ENCODE results near the gene PCCB. TPM values are rescaled to one million over a fixed set of nuclear protein-coding genes. Genes with fewer than 3 reads are reported as not detected.

The PCCB gene
- 56.7 and 60.2 TPM in 2 replicates for total RNA-seq (2021; fragmentation: NEBNext Ultra II Directional; extraction: Animal tissue kit (Norgen Biotek cat#: 25700))
- 60.8 and 84.4 TPM in 2 replicates for polyA plus RNA-seq (2011; rRNA removed)
- 82.6 TPM for polyA plus RNA-seq (2011; cell fraction: cytosol; rRNA removed)
- polyA plus RNA-seq (2011; cell fraction: nucleus; rRNA removed), result 63.8 TPM
- polyA plus RNA-seq (2012, experiment 1 of 2), result 69.8 to 75.3 TPM (median 73.3 TPM) in 4 replicates
- 41.3 TPM for polyA plus RNA-seq (2012, experiment 2 of 2)
- 35.0 TPM for polyA plus RNA-seq (2013, experiment 1 of 2)
- 35.0 TPM for polyA plus RNA-seq (2013, experiment 2 of 2)
- polyA minus RNA-seq (2011; rRNA and poly(A)+ RNA removed), result 112 and 123 TPM in 2 replicates
- 44.0 TPM for polyA minus RNA-seq (2011; cell fraction: cytosol; rRNA and poly(A)+ RNA removed)
- polyA minus RNA-seq (2011; cell fraction: nucleus; rRNA and poly(A)+ RNA removed), result 31.8 TPM
- long read RNA-seq, experiment 1, transcript PCCB-201 (15 exons, 1,833 nt), result major isoform, 25 of 66 reads
- long read RNA-seq, experiment 1, partial matches to known transcripts, result 26 of 66 reads
- long read RNA-seq, experiment 1, other reads (novel, unspliced or antisense), result 15 of 66 reads
- long read RNA-seq, experiment 2, transcript PCCB-201 (15 exons, 1,833 nt), result major isoform, 82 of 95 reads
- long read RNA-seq, experiment 2, partial matches to known transcripts, result 4 of 95 reads
- long read RNA-seq, experiment 2, other reads (novel, unspliced or antisense), result 5 of 95 reads

DNA sequence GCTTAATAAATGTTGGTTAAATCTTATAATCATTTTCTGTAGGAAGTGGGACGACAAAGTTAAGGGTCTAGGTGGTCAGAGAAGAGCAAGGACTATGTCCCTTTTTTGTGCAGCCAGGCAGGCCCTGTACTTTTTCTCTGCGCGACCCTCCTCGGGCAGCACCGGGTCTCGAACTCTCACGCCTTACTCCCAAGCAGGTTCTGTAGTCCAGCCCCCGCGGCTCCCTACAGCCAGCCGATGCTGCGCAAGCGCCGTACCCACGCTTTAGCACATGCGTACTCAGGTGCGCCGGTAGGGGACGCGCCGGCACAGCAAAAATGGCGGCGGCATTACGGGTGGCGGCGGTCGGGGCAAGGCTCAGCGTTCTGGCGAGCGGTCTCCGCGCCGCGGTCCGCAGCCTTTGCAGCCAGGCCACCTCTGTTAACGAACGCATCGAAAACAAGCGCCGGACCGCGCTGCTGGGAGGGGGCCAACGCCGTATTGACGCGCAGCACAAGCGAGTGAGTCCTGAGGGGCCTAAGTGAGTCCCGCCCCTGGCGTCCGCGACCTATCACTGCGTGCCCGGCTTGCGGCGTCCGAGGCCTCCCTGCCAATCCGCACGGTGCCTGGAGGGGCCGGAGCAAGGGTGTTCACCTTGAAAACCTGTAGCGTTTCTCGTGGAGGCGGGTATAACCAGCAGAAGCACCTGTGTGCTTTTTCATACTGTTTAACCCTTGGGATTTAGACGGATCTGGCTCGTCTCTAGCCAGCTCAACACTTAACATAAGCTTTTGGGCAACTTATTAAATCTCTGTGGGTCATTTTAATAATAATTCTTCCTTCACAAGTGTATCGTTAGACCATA is at the start of gene PCCB:
TSS of gene PCCB (plus strand) at position 282 of the 844 bp plus-strand sequence. CDS start at position 318, 36 bp downstream.
- Histone ChIP-seq H3K18ac (ENCODE audit: extremely low read depth, low read length) (peak within 1 kb of the TSS; percentile 95; the same call in 1 of the 2 replicates), H3K4me3 (ENCODE audit: extremely low read depth in 1 of 4, insufficient read depth in 2 of 4, low read depth in 3 of 4, low read length in 4 of 4) (peak within 1 kb of the TSS; percentile 59 to 90 (median 72)), H2BK15ac (ENCODE audit: low read length) (peak within 1 kb of the TSS; percentile 92; the same call in 1 of the 2 replicates), H3K9me3 (ENCODE audit: insufficient read depth in 2 of 2, low read depth in 1 of 2, low read length in 1 of 2) (no peaks in the 10 kb centered on the region), H4K5ac (ENCODE audit: insufficient read length, low read depth, low read length) (peak within 1 kb of the TSS; percentile 82), H2AK5ac (ENCODE audit: low read depth, low read length) (peak within 1 kb of the TSS; percentile 66; the same call in 1 of the 2 replicates), H3K36me3 (ENCODE audit: control insufficient read depth in 2 of 4, insufficient read depth in 4 of 4, low read length in 3 of 4) (no peaks in the 10 kb centered on the region; a peak in 1 of 8 replicates), H3K14ac (ENCODE audit: insufficient read length) (no peak within 1 kb of the TSS), H3K27ac (ENCODE audit: low read depth, low read length) (peak within 1 kb of the TSS; percentile 93), H2AFZ (ENCODE audit: low read length) (peak within 1 kb of the TSS; percentile 97), H3K4me2 (ENCODE audit: insufficient read depth in 1 of 2, low read depth in 2 of 2, low read length in 2 of 2) (peak within 1 kb of the TSS; percentile 70 to 74), H4K20me1 (replicated peaks in 1 of 2; ENCODE audit: control insufficient read depth in 1 of 2, insufficient read depth in 2 of 2, low read length in 2 of 2) (no peaks in the 10 kb centered on the region), H4K91ac (replicated peaks; ENCODE audit: insufficient read length, low read length) (peak within 1 kb of the TSS; percentile 88), H2BK5ac (ENCODE audit: low read depth, low read length) (peak within 1 kb of the TSS; percentile 91), H3K4ac (replicated peaks; ENCODE audit: insufficient read length, low read depth, low read length) (peak within 1 kb of the TSS; percentile 50), H2BK120ac (replicated peaks; ENCODE audit: low read depth, low read length) (peak within 1 kb of the TSS; percentile 56), H3K4me1 (replicated peaks in 1 of 4; ENCODE audit: control insufficient read depth in 3 of 4, insufficient read depth in 4 of 4, low read length in 3 of 4) (peaks cover 0 to 9% (median 5%) of the 10 kb centered on the region in 4 experiments; a peak in 5 of 7 replicates), H2BK20ac (ENCODE audit: low read length) (no peak within 1 kb of the TSS), H3K56ac (replicated peaks; ENCODE audit: insufficient read length, low read depth, low read length) (peak within 1 kb of the TSS; percentile 98), H3K27me3 (replicated peaks in 1 of 4; ENCODE audit: control insufficient read depth in 3 of 4, extremely low read depth in 1 of 4, insufficient read depth in 3 of 4, low read length in 3 of 4) (no peaks in the 10 kb centered on the region), H3K79me2 (ENCODE audit: control insufficient read depth in 1 of 2, insufficient read depth in 2 of 2, low read length in 2 of 2) (peaks cover 3 to 31% of the 10 kb centered on the region in 2 experiments; a peak in 3 of 4 replicates), H3K23me2 (ENCODE audit: low read depth, low read length) (peaks cover 7% of the 10 kb centered on the region), H3K23ac (ENCODE audit: insufficient read length) (no peak within 1 kb of the TSS), H2BK12ac (ENCODE audit: low read depth, low read length) (peak within 1 kb of the TSS; percentile 70; the same call in 1 of the 2 replicates), H4K8ac (ENCODE audit: extremely low read depth, insufficient read depth, low read length) (peak within 1 kb of the TSS; percentile 99), H3K79me1 (ENCODE audit: low read depth, low read length) (peaks cover 3% of the 10 kb centered on the region; the same call in 1 of the 2 replicates), H3K9ac (replicated peaks in 1 of 4; ENCODE audit: extremely low read depth in 1 of 4, low read depth in 3 of 4, low read length in 3 of 4) (peak within 1 kb of the TSS; percentile 93 to 96 (median 95))
- ChIA-PET POLR2A (ENCODE audit: partially characterized antibody) (interaction anchor here (0.8 to 7.4 kb wide), 6 partner anchors 8 to 284 kb away, joined by 3 to 77 read pairs (median 3); partner anchors contain the start of gene MSL2), CTCF (ENCODE audit: partially characterized antibody) (interaction anchor here (1.1 to 1.9 kb wide), 7 partner anchors 9 to 163 kb away, joined by 3 to 7 read pairs (median 4); no protein-coding TSS in a partner anchor)
- DNase-seq (ENCODE audit: low read depth in 1 of 2, low spot score in 2 of 2), result peak; percentile 89 to 94
- no peak for FAIRE-seq
- WGBS, 2 experiments (ENCODE audit: extremely low coverage in 1 of 2, insufficient coverage in 1 of 2, insufficient read length in 1 of 2, insufficient replicate concordance in 2 of 2, low coverage in 1 of 2, low lambda C conversion rate in 2 of 2, missing lambda C conversion rate in 1 of 2), result 2% methylated on average over 50 of the region's 64 CpGs; no CpG with 5 or more reads in 1 of the 2 experiments
- TF ChIP-seq E2F6 (IDR thresholded peaks at IDR 0.05) (peak; percentile 16; the same call in 1 of the 2 replicates), MAFK (IDR thresholded peaks at IDR 0.05; ENCODE audit: low read depth, low read length) (no peak), RAD21 (IDR thresholded peaks at IDR 0.05 in 1 of 2, conservative IDR thresholded peaks at IDR 0.05 in 1 of 2; ENCODE audit: low read depth in 2 of 2, low read length in 2 of 2) (peak; percentile 44 to 53), TAF7 (optimal IDR thresholded peaks at IDR 0.05; ENCODE audit: borderline replicate concordance, low read depth, low read length) (peak; percentile 89), POLR2A (IDR thresholded peaks at IDR 0.05; ENCODE audit: control extremely low read depth in 1 of 2, low read depth in 2 of 2, low read length in 2 of 2) (peak; percentile 89 to 95), BCL11A (IDR thresholded peaks at IDR 0.05; ENCODE audit: low read depth in 2 of 2, low read length in 2 of 2) (no peak)
